Fibroblast of the aortic adventitia (primary cell): ENCODE measurements around the gene ADGRD1. TPM values are rescaled to one million over a fixed set of nuclear protein-coding genes. Genes with fewer than 3 reads are reported as not detected.
"Not testable (repeated sequence)": the region's sequence is repeated elsewhere in the genome, so short reads cannot be mapped to it uniquely, and the experiment has no call there.

Source experiments
- DNase-seq: peaks from one replicate; pipeline ENCODE4 v3.0.0-alpha.2; 2010; ENCODE audit warnings: low read depth
- H3K4me3 ChIP-seq: 2 replicates; pipeline ENCODE4 v1.5.1; 2011; ENCODE audit warnings: low read depth, mild to moderate bottlenecking, control low read depth, low read length, moderate library complexity
- CTCF ChIP-seq: IDR thresholded peaks from 2 replicates; pipeline ENCODE4 v1.5.1; 2011; ENCODE audit warnings: mild to moderate bottlenecking, low read length, control low read depth, inconsistent platforms; ENCODE audit not compliant: insufficient read depth
- total RNA-seq: library from RNA; depleted of rRNA; stranded (reverse); fragments of >200 nt; gene quantifications from 2 replicates; pipeline ENCODE4 v1.2.3, GENCODE V29; 2012; ENCODE audit warnings: low replicate concordance

The ADGRD1 gene
- total RNA-seq, 1 donor, result 1.2 TPM

GRCh38 chr12:131123817-131124216 is 170.1 kb downstream of the ADGRD1 start:
- H3K4me3 ChIP-seq, result no peak overlapping the region
- DNase-seq, result no peak
- TF ChIP-seq CTCF, result no peak

- H3K4me3 ChIP-seq, result no peak overlapping the region
- no peak for DNase-seq
These were observed 171.0 kb downstream of the ADGRD1 start for GRCh38 chr12:131124487-131125280.

GRCh38 chr12:131126662-131127173 is 173.0 kb downstream of the ADGRD1 start:
- DNase-seq, result no peak
- TF ChIP-seq CTCF, result no peak
- no peak overlapping the region for H3K4me3 ChIP-seq

More at GRCh38 chr12:131124487-131125280, 171.0 kb downstream of the ADGRD1 start:
- TF ChIP-seq CTCF, result no peak

GRCh38 chr12:131128556-131128955 is 174.8 kb downstream of the ADGRD1 start:
- TF ChIP-seq CTCF, result no peak
- no peak for DNase-seq
- H3K4me3 ChIP-seq, result no peak overlapping the region

- DNase-seq, H3K4me3 ChIP-seq: not testable (repeated sequence)
These were observed 175.4 kb downstream of the ADGRD1 start for GRCh38 chr12:131128966-131129619.

- TF ChIP-seq CTCF, result no peak
- DNase-seq, result no peak
- H3K4me3 ChIP-seq, result no peak overlapping the region
These were observed 176.1 kb downstream of the ADGRD1 start for GRCh38 chr12:131129839-131130238.

GRCh38 chr12:131130311-131130911 is 176.7 kb downstream of the ADGRD1 start:
- TF ChIP-seq CTCF, result no peak
- no peak overlapping the region for H3K4me3 ChIP-seq
- no peak for DNase-seq
